Caco-2 (cell line): ENCODE measurements around the gene GABBR1. TPM values are rescaled to one million over a fixed set of nuclear protein-coding genes. Genes with fewer than 3 reads are reported as not detected.

Experiments
- Bru-seq: library from RNA; stranded (reverse); fragments of 400-500 nt; gene quantifications from one replicate; lab custom pipeline; 2021; lab: Mats Ljungman, UMichigan
- BruChase-seq, 2 experiments: library from RNA; stranded (reverse); fragments of 400-500 nt; gene quantifications; one replicate each; lab custom pipeline; 2021; lab: Mats Ljungman, UMichigan
- BruUV-seq: library from RNA; stranded (reverse); fragments of 400-500 nt; replicated peaks from 2 replicates; lab custom pipeline; 2021; lab: Mats Ljungman, UMichigan
- CTCF ChIA-PET: fragments of 300-600 bp; sonication (Branson Sonifier 250); formaldehyde crosslinking; loops from one replicate; lab custom pipeline; 2022; ENCODE audit warnings: antibody characterized with exemption; lab: Charles Lee
- POLR2A ChIA-PET: fragments of 300-600 bp; sonication (Branson Sonifier 250); formaldehyde crosslinking; loops from one replicate; lab custom pipeline; 2022; ENCODE audit warnings: antibody characterized with exemption; lab: Charles Lee
- DNase-seq, 2 experiments: peaks; one replicate each; pipeline versions ENCODE4 v3.0.0 to v3.0.0-alpha.2; 2020 to 2022
- H3K27me3 ChIP-seq: replicated peaks from 2 replicates; pipeline ENCODE4 v1.6.0; 2011; ENCODE audit warnings: low read length; ENCODE audit not compliant: control insufficient read depth, insufficient read depth
- H3K36me3 ChIP-seq: 2 replicates; pipeline ENCODE4 v1.5.1; 2011; ENCODE audit warnings: low read length; ENCODE audit not compliant: control insufficient read depth, insufficient read depth
- H3K4me1 ChIP-seq: fragments of 250-450 bp; sonication (Bioruptor Pico); 2 replicates; pipeline ENCODE4 v1.5.1; 2020; ENCODE audit warnings: mild to moderate bottlenecking
- H3K4me3 ChIP-seq: 2 replicates; pipeline ENCODE4 v1.5.1; 2011; ENCODE audit warnings: low read depth, mild to moderate bottlenecking, control low read depth, low read length
- H3K9me3 ChIP-seq: fragments of 250-450 bp; sonication (Bioruptor Pico); 2 replicates; pipeline ENCODE4 v1.5.1; 2020; ENCODE audit warnings: mild to moderate bottlenecking, moderate library complexity
- H3K27ac Mint-ChIP-seq: one replicate; pipeline ENCODE4 v1.8.0; 2022; ENCODE audit warnings: mixed read lengths; ENCODE audit not compliant: unreplicated experiment
- H3K27me3 Mint-ChIP-seq: one replicate; pipeline ENCODE4 v1.8.0; 2022; ENCODE audit warnings: mixed read lengths; ENCODE audit not compliant: insufficient read depth, unreplicated experiment
- H3K36me3 Mint-ChIP-seq: one replicate; pipeline ENCODE4 v1.8.0; 2022; ENCODE audit warnings: mild to moderate bottlenecking, mixed read lengths; ENCODE audit not compliant: insufficient read depth, unreplicated experiment
- H3K4me1 Mint-ChIP-seq: one replicate; pipeline ENCODE4 v1.8.0; 2022; ENCODE audit warnings: low read depth, mixed read lengths; ENCODE audit not compliant: unreplicated experiment
- H3K4me3 Mint-ChIP-seq: one replicate; pipeline ENCODE4 v1.8.0; 2022; ENCODE audit warnings: mild to moderate bottlenecking, moderate library complexity, mixed read lengths; ENCODE audit not compliant: unreplicated experiment
- H3K9me3 Mint-ChIP-seq: one replicate; pipeline ENCODE4 v1.8.0; 2022; ENCODE audit warnings: mixed read lengths; ENCODE audit not compliant: unreplicated experiment
- intact Hi-C: fragments of 100-400 bp; cut with micrococcal nuclease; formaldehyde crosslinking; loops from one replicate; pipeline ENCODE4 v1.10.0; 2022; ENCODE audit not compliant: unreplicated experiment
- long read RNA-seq: library from polyadenylated mRNA; stranded (forward); transcript quantifications from one replicate; pipeline ENCODE4 v2.0.0, GENCODE V29; 2022
- total RNA-seq: library from RNA; stranded (reverse); gene quantifications from 2 replicates; pipeline ENCODE4 v1.2.3, GENCODE V29; 2022
- TF ChIP-seq, protein P1 (sequence below), 2 experiments: fragments of 200-600 bp in 1 of 2; IDR thresholded peaks; 1 replicate in 1 of 2; 2 replicates in 1 of 2; pipeline versions ENCODE4 v1.5.1 to v1.8.0; 2011 to 2022; ENCODE audit warnings: antibody characterized with exemption in 1 of 2, control low read depth in 1 of 2, inconsistent platforms in 1 of 2, low read depth in 1 of 2, low read length in 1 of 2, mild to moderate bottlenecking in 1 of 2, moderate library complexity in 1 of 2; ENCODE audit not compliant: insufficient read depth in 1 of 2, severe bottlenecking in 1 of 2, unreplicated experiment in 1 of 2

Gene GABBR1
- total RNA-seq (3.3 and 4.1 TPM in 2 replicates), Bru-seq, nascent RNA (percentile 28 among the genes with signal in this experiment), BruChase-seq, experiment 1, labeled RNA remaining after a 2-hour chase (percentile 31 among the genes with signal in this experiment), BruChase-seq, experiment 2, labeled RNA remaining after a 6-hour chase (percentile 37 among the genes with signal in this experiment)
- long read RNA-seq, partial matches to known transcripts = 1 of 1 reads
- long read RNA-seq, other reads (novel, unspliced or antisense) = 0 of 1 reads

DNA sequence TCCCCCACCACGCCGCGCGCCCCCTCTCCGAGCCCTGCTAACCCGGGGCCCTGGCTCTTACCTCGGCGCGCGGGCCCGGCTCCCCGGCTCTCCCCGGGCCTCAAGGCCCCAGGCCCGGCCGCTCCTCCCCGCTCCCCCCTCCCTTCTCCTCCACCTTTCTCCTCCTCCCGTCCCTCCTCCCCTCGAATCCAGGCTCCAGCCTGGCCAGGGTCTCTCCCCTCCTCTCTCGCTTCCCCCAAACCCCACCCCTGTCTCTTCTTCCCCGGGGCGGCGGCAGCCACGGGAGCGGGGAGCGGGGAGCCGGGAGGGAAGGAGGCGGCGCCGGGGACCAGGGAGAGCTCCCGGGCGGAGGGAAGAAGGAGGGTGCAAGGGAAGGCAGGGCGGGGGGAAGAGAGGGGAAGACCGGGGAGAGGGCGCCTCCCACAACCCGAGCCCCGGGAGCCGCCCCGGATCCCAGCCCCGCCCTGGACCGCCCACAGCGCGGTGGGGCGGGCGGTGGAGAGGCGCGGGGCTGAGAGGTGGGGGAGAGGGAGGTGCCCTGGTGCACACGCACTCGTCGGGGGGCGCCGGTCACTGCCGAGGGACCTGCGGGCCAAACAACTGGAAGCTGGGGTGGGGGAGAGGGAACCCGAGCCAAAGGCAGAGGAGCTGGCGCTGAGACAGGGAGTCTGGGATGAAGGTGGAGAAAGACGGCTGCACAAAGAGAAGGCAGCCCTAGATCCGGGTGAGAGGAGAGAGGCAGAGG lies at the start of gene GABBR1:
Gene GABBR1 (minus strand): TSS at position 395 of the 745 bp plus-strand sequence. CDS start 798 bp downstream, outside the sequence.
- H3K9me3 Mint-ChIP-seq = no peaks in the 10 kb centered on the region
- intact Hi-C loops = no loop called here
- peaks cover 28% of the 10 kb centered on the region for H3K27me3 Mint-ChIP-seq
- DNase-seq = peak; percentile 78 to 79
- Histone ChIP-seq H3K4me3 (peak within 1 kb of the TSS; percentile 58), H3K27me3 (no peaks in the 10 kb centered on the region), H3K9me3 (no peaks in the 10 kb centered on the region), H3K36me3 (no peaks in the 10 kb centered on the region), H3K4me1 (0 out of 2 replicates have a peak, but pooled peaks cover 5% of the 10 kb centered on the region)
- H3K27ac Mint-ChIP-seq = peak within 1 kb of the TSS; percentile 4
- H3K4me1 Mint-ChIP-seq = peaks cover 14% of the 10 kb centered on the region
- no peaks in the 10 kb centered on the region for H3K36me3 Mint-ChIP-seq
- BruUV-seq = no TSS peak
- ChIA-PET CTCF (interaction anchor here (0.5 to 1.1 kb wide), 10 partner anchors 9 to 118 kb away, joined by 3 to 7 read pairs (median 4); no protein-coding TSS in a partner anchor), POLR2A (no interaction called here)
- H3K4me3 Mint-ChIP-seq = peak within 1 kb of the TSS; percentile 82
- TF ChIP-seq, protein P1, sequence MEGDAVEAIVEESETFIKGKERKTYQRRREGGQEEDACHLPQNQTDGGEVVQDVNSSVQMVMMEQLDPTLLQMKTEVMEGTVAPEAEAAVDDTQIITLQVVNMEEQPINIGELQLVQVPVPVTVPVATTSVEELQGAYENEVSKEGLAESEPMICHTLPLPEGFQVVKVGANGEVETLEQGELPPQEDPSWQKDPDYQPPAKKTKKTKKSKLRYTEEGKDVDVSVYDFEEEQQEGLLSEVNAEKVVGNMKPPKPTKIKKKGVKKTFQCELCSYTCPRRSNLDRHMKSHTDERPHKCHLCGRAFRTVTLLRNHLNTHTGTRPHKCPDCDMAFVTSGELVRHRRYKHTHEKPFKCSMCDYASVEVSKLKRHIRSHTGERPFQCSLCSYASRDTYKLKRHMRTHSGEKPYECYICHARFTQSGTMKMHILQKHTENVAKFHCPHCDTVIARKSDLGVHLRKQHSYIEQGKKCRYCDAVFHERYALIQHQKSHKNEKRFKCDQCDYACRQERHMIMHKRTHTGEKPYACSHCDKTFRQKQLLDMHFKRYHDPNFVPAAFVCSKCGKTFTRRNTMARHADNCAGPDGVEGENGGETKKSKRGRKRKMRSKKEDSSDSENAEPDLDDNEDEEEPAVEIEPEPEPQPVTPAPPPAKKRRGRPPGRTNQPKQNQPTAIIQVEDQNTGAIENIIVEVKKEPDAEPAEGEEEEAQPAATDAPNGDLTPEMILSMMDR (IDR thresholded peaks at IDR 0.05; ENCODE audit: insufficient read depth in 1 of 2, low read depth in 1 of 2, low read length in 1 of 2, severe bottlenecking in 1 of 2, unreplicated experiment in 1 of 2) = no peak

DNA sequence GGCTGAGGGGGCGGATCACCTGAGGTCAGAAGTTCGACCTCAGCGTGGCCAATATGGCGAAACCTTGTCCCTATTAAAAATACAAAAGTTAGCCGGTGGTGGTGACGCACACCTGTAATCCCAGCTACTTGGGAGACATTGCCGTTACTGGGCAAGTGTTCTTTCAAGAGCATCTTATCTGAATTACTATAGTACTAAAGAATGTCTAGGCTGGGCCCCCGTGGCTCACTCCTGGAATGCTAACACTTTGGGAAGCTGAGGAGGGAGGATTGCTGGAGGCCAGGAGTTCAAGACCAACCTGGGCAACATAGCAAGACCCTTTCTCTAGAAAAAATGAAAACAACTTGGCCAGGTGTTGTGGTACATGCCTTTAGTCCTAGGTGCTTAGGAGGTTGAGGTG lies 48.8 kb upstream of the GABBR1 start:
- Histone ChIP-seq H3K27me3 (no peaks in the 10 kb centered on the region), H3K4me1 (no peaks in the 10 kb centered on the region), H3K4me3 (no peak overlapping the region), H3K9me3 (no peaks in the 10 kb centered on the region), H3K36me3 (no peaks in the 10 kb centered on the region)
- Mint-ChIP-seq H3K4me3 (no peak overlapping the region), H3K36me3 (no peaks in the 10 kb centered on the region), H3K27me3 (no peaks in the 10 kb centered on the region), H3K27ac (no peak overlapping the region), H3K9me3 (no peaks in the 10 kb centered on the region), H3K4me1 (no peaks in the 10 kb centered on the region)
- intact Hi-C loops = no loop called here
- TF ChIP-seq, protein P1 (IDR thresholded peaks at IDR 0.05; ENCODE audit: insufficient read depth in 1 of 2, low read depth in 1 of 2, low read length in 1 of 2, severe bottlenecking in 1 of 2, unreplicated experiment in 1 of 2) = no peak
- no peak for DNase-seq
- CTCF ChIA-PET = interaction anchor here (0.7 kb wide), 1 partner anchor 15 kb away, joined by 5 read pairs; no protein-coding TSS in a partner anchor
- POLR2A ChIA-PET = no interaction called here
- no TSS peak for BruUV-seq

DNA sequence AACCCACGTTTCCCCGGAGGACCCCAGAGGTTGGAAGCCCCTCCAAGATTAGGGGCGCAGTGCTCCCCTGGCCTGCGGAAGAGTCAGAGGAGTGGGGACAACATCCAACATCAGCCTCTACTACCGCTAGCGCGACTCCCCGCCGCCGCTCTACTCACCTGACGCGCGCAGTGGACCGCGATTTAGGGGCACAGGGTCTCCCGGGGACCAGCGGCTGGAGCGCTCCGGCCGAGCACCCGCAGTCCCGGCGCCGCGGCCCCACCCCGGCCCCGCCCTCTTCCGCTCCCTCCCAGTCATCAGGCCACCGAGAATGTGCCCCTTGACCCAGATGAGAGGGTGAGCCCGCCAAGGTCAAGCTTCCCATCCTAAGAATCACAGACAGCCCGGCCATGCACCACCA lies 47.9 kb upstream of the GABBR1 start, which contains the start of gene ZFP57:
Gene ZFP57 (minus strand): TSS at position 249 of the 400 bp plus-strand sequence. CDS start 4,149 bp downstream, outside the sequence.
- Histone ChIP-seq H3K9me3 (no peaks in the 10 kb centered on the region), H3K27me3 (no peaks in the 10 kb centered on the region), H3K4me1 (no peaks in the 10 kb centered on the region), H3K4me3 (no peak within 1 kb of the TSS), H3K36me3 (no peaks in the 10 kb centered on the region)
- TF ChIP-seq, protein P1 (IDR thresholded peaks at IDR 0.05; ENCODE audit: insufficient read depth in 1 of 2, low read depth in 1 of 2, low read length in 1 of 2, severe bottlenecking in 1 of 2, unreplicated experiment in 1 of 2) = no peak
- no peak within 1 kb of the TSS for H3K27ac Mint-ChIP-seq
- CTCF ChIA-PET = no interaction called here
- POLR2A ChIA-PET = no interaction called here
- no peaks in the 10 kb centered on the region for H3K9me3 Mint-ChIP-seq
- intact Hi-C loops = no loop called here
- H3K4me1 Mint-ChIP-seq = no peaks in the 10 kb centered on the region
- no peaks in the 10 kb centered on the region for H3K36me3 Mint-ChIP-seq
- no peak within 1 kb of the TSS for H3K4me3 Mint-ChIP-seq
- H3K27me3 Mint-ChIP-seq = no peaks in the 10 kb centered on the region
- no peak for DNase-seq
- BruUV-seq = no TSS peak
